Measurements from ENCODE around the gene LRRK1.

LRRK1 gene

DNA sequence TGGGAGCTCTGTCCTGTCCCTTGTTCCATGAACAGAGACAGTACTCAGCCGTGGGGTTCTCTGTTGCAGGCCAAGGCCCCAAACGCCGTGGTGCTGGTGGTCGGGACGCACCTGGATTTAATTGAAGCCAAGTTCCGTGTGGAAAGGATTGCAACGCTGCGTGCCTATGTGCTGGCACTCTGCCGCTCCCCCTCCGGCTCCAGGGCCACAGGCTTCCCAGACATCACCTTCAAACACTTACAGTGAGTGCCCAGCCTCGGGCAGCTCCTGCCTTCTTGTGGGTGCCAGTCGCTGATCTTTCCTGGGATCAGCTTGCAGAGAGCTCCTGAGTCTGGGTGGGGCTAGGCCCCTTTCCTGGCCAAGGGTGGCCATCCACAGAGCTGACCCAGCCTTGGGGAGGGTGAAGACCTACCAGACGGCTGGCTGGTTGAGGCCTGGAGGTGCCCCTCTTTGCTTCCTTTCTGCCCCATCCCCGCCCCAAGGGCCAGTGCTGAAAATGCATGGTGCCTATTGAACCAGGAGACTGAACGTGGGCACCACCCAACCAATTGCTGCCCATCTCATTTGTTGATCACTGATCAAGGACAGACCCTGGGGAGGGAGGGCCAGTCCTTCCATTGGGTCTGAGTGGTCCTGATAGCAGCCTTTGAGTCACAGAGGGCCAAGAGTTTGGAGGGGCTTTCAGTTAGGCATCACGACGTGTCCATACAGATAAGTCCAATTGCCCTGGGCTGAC lies 106.9 kb downstream of the LRRK1 start:
- no peak for TF ChIP-seq CTCF (IDR thresholded peaks at IDR 0.05; ENCODE audit: extremely low read depth, missing control alignments)
- no peak for DNase-seq (ENCODE audit: low spot score)

GRCh38 chr15:101026656-101027272 lies 107.6 kb downstream of the LRRK1 start:
- no peak for DNase-seq (ENCODE audit: low spot score)

DNA sequence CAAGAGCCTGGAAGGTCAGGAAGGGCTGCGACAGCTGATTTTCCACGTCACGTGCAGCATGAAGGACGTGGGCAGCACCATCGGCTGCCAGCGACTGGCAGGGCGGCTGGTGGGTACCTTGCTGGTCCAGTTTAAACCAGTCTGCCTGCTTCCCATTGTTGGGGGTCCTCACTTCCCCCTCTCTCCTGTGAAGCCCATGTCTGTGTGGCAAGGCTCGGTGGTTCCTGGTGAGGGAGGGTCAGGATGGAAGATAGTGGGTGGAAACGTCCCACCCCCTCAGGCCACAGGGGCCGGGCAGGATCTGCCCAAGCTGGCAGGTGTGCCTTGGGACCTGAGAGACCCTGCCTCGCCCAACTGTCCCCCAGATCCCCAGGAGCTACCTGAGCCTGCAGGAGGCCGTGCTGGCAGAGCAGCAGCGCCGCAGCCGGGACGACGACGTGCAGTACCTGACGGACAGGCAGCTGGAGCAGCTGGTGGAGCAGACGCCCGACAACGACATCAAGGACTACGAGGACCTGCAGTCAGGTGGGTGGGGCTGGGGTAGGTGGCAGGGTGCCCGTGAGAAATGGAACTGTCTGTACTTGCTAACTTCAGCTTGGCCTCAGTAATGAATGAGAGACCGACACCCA lies 108.2 kb downstream of the LRRK1 start:
- TF ChIP-seq CTCF (IDR thresholded peaks at IDR 0.05; ENCODE audit: extremely low read depth, missing control alignments): no peak
- DNase-seq (ENCODE audit: low spot score): no peak

More at GRCh38 chr15:101026656-101027272, 107.6 kb downstream of the LRRK1 start:
- no peak for TF ChIP-seq CTCF (IDR thresholded peaks at IDR 0.05; ENCODE audit: extremely low read depth, missing control alignments)

GRCh38 chr15:101027920-101028319 lies 108.8 kb downstream of the LRRK1 start:
- no peak for TF ChIP-seq CTCF (IDR thresholded peaks at IDR 0.05; ENCODE audit: extremely low read depth, missing control alignments)
- no peak for DNase-seq (ENCODE audit: low spot score)

- no peak for DNase-seq (ENCODE audit: low spot score)
- TF ChIP-seq CTCF (IDR thresholded peaks at IDR 0.05; ENCODE audit: extremely low read depth, missing control alignments): no peak
Measured at GRCh38 chr15:101028321-101028720, 109.2 kb downstream of the LRRK1 start.

- DNase-seq (ENCODE audit: low spot score): no peak
- TF ChIP-seq CTCF (IDR thresholded peaks at IDR 0.05; ENCODE audit: extremely low read depth, missing control alignments): no peak
Measured at GRCh38 chr15:101028772-101029438, 109.7 kb downstream of the LRRK1 start.
